GM20431 (cell line): ENCODE measurements around the gene LRP1B.
"Not testable (repeated sequence)": the region's sequence is repeated elsewhere in the genome, so short reads cannot be mapped to it uniquely, and the experiment has no call there.

Experiments
- in situ Hi-C: fragments of 300-500 bp; cut with MseI, MboI; formaldehyde crosslinking; loops from one replicate; pipeline ENCODE4 v1.15.0; 2020; ENCODE audit warnings: low sequenced_read_pairs; ENCODE audit not compliant: unreplicated experiment

Gene LRP1B

GRCh38 chr2:140580532-140581151 is 1550.2 kb downstream of the LRP1B start:
- in situ Hi-C loops = no loop called here

- in situ Hi-C loops = no loop called here
Observed at GRCh38 chr2:140577453-140577852, 1553.4 kb downstream of the LRP1B start.

GRCh38 chr2:140567734-140568133 is 1563.1 kb downstream of the LRP1B start:
- in situ Hi-C loops = no loop called here

- in situ Hi-C loops = no loop called here
Observed at GRCh38 chr2:140565756-140566155, 1565.1 kb downstream of the LRP1B start.

DNA sequence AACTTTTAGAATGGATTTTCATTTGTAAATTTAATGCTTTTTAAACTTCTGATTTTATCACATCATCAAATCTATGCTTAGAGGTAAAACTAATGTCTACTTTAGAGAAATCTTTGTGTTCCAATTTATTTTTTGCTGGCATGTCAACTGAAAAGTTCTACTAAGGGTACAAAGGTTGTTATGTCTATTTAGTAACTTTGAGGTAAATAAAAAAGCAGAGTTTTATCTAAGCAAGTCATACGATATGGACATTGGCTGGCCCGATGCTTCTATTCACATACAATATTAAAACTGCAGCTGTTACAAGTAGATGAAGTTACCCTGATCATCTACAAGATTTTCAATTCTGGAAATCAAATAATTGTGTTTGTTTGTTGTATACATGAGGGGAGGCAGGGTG is 1575.1 kb downstream of the LRP1B start:
- in situ Hi-C loops = no loop called here

DNA sequence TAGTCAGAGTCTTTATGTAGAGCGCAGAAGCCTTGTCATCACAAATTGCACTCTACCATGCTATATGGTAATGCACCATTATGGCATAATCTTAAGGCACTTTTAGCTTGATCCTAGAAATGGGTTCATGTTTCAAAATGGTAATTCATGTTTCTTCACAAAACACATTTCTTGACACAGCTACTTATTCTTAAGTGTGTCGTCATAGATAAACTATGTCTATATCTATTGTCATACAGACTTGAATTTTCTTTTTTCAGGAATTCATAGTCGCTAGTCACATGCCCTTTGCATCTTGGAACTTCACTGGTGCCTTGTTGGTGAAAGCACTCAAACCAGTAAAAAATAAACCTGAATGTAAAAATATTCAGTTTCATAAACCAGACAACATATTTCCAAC is 1578.2 kb downstream of the LRP1B start:
- in situ Hi-C loops = no loop called here

DNA sequence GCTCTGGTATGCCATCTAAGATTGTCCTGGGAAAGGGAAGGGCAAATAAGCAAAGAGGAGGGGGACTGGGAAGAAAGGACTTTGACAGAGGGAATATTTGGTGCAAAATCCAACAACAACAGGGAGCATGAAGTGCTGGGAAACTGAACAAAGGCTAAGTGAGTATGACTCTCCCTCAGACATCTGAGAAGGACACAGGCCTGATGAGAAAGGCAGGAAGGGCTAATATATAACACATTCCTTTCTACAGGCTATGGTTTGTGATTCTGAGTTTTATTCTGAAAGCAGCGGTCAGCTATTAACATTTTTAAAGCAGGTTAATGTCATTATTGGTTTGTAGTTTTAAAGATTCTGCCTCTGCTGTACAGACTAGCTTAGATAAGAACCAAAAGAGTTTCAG is 1579.5 kb downstream of the LRP1B start:
- in situ Hi-C loops = no loop called here

GRCh38 chr2:140550821-140551220 is 1580.0 kb downstream of the LRP1B start:
- in situ Hi-C loops = no loop called here

DNA sequence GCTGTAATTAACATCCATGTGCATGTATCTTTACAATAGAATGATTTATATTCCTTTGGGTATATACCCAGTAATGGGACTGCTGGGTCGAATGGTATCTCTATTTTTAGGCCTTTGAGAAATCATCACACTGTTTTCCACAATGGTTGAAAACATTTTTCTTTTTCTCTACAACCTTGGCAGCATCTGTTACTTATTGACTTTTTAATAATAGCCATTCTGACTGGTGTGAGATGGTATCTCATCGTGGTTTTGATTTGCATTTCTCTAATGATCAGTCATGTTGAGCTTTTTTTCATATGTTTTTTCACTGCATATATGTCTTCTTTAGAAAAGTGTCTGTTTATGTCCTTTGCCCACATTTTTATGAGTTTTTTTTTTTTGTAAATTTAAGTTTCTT is 1586.0 kb downstream of the LRP1B start:
- in situ Hi-C loops = not testable (repeated sequence)

- in situ Hi-C loops = no loop called here
Observed at GRCh38 chr2:140542627-140543026, 1588.2 kb downstream of the LRP1B start.

GRCh38 chr2:140539242-140539875 is 1591.5 kb downstream of the LRP1B start:
- in situ Hi-C loops = no loop called here

GRCh38 chr2:140529706-140530105 is 1601.1 kb downstream of the LRP1B start:
- in situ Hi-C loops = no loop called here

- in situ Hi-C loops = no loop called here
Observed at GRCh38 chr2:140528982-140529381, 1601.8 kb downstream of the LRP1B start.

- in situ Hi-C loops = no loop called here
Observed at GRCh38 chr2:140526575-140526974, 1604.2 kb downstream of the LRP1B start.

DNA sequence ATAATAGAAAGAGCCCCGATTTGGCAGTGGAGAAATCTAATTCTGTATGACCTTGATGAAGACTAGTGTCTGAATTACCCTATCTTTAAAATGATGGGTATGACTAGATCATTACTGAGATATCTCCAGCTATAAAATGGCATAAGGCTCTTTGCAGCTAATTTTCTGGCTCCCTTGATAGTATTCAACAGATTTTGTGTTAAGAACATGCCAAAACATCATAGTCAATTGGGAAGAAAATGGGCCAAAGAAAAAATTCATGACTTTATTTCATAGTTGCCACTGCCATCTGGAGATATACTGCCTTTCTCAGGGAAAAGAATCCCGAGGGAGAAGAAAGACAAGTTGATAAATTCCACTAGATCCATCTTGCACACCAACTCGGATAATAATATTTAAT is 1618.7 kb downstream of the LRP1B start:
- in situ Hi-C loops = no loop called here

DNA sequence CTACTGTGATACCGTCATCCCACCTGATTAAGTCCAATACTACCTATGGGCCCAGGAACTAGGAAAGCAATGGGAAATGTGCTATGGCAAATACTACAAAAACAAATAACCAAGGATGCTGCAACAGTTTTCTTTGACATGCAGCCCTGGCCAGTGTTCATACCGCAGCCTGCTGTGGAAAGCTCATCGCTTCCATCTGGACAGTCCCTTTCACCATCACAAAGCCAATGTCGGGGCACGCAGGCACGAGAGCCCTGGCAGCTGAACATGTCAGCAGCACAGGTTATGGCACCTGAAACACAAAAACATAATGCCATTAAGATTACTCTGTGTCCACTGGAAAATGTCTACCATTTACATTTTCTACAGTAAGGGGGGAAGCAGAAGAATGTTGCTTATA is 1621.1 kb downstream of the LRP1B start:
- in situ Hi-C loops = no loop called here

DNA sequence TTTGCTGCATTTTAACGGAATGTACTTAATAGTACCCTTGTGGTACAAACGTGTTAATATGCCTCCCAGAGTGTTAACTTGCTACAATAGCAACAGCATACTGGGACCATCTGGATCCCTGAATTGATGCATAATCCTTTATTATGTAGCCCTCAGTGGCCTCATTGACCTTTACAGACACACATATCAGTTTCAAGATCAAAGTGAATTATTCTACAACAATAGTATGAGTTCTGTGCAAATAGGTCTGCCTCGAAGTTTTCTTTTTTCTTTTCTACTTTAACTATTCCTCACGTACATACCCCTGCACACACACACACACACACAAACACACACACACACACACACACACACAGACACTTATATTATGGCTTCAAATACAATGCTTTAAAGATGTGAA is 1622.1 kb downstream of the LRP1B start:
- in situ Hi-C loops = no loop called here

DNA sequence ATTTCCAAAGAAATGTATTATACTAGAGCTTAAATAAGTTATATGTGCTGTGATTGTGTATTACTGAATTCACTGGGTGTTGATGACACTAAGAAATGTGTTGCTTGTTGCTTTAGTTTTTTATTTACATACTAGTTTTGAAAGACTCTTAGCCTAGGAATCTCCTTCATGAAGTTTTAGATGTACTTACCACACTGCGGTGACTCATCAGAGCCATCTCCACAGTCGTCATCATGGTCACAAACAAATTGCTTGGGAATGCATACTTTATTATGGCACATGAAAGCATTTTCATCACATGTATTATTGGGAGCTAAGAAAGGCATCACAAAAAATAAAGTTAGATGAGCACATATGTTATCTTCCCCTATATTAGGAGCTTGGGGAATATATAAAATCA is 1624.2 kb downstream of the LRP1B start:
- in situ Hi-C loops = no loop called here

DNA sequence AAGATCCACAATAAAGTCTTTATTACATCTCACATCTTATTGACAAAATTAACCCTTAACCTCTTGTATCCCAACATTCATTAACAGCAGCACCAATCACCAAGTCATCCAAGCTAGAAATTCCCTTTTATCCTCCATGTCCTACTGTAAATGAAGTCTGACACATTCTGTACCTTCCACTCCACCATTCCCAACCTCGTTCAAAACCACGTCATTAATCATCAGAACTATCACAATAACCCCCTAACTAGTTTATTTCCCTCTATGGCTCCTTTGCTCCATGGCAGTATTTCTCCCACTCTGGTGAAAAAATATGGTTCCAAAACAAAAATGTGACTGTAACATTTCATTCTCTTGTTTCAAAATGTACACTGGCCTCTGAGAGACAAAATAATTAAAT is 1626.2 kb downstream of the LRP1B start:
- in situ Hi-C loops = no loop called here

DNA sequence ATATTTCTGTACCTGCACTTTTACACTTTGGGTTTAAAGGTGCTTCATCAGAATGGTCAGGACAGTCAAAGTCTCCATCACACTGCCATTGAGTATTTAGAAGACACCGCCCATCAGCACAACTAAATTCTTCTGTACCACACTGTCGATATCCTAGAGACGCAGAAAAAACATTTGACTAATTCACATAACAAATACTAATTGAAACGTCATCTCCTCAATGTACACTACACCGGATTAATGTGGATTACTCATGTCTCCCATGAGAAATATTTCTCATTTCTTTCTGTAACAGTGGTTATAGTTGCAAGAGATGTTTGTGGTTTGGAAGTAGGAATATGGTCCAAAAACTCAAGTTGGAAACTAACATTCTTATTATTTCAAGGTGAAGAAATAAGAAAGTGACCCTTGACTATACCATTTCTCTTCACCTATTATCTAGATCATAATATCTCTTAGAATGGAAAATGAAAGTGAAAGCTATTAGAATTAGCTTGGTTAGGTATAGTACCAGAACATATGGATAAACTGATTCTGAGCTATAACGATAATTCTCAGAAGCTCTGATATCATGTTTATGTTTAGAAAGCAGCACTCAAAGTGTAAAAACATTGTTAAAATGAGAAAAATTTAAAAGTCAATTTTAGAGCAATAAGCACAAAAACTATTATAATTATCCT is 1627.7 kb downstream of the LRP1B start:
- in situ Hi-C loops = no loop called here

DNA sequence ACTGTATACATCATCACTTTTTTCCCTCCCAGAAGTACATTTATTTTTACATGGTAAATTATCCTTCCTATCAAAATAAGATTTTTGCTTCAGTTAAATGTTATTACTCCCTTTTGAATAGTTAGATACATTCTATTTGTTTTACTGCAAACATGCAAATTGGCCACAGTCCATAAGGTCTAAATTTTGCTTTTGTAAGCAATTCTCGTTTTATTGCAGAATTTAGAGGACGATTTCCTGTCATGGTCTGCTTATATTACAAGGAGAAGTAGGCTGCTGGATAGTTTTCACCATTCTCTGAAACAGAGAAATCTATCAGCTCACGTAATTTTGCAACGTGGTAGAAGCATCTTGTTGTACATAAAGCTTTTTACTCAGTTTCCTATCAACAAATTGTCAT is 1632.5 kb downstream of the LRP1B start:
- in situ Hi-C loops = no loop called here

DNA sequence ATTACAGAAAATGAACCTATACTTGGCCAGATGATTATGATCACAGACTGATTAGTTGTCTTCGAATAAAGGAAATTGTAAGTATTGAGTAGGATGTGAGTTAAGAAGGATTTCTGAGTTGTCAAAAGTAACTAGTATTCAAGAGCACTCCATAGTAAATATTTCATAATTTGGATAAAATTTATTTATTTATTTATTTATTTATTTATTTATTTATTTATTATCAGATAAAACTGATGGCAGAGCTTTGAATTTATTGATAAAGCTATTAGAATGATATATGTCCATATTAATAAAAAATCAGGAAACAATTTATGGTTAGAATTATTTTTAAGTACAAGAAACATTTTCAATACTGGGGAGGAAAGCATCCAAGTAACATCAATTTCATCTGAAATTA is 1634.1 kb downstream of the LRP1B start:
- in situ Hi-C loops = no loop called here
